Stimulated activated CD8-positive, alpha-beta memory T cell treated with anti-CD3 and anti-CD28 coated beads, Interleukin-15, amount 100 ng/mL, for 1 hour (primary cell): Measurements from ENCODE around the gene ADCY5.

ENCODE experiments used
- DNase-seq: peaks from one replicate; pipeline ENCODE4 v3.0.0-alpha.2; 2020; ENCODE audit warnings: low read depth

ADCY5 gene

GRCh38 chr3:123405936-123406510, 42.9 kb downstream of the ADCY5 start:
- no peak for DNase-seq

GRCh38 chr3:123405021-123405420, 43.9 kb downstream of the ADCY5 start:
- no peak for DNase-seq

GRCh38 chr3:123404391-123404790, 44.5 kb downstream of the ADCY5 start:
- DNase-seq: no peak

- no peak for DNase-seq
These were observed 46.9 kb downstream of the ADCY5 start for GRCh38 chr3:123401836-123402530.

- no peak for DNase-seq
These were observed 48.7 kb downstream of the ADCY5 start for GRCh38 chr3:123400169-123400568.

GRCh38 chr3:123399653-123400052, 49.2 kb downstream of the ADCY5 start:
- no peak for DNase-seq

GRCh38 chr3:123397921-123398785, 50.7 kb downstream of the ADCY5 start:
- no peak for DNase-seq

- no peak for DNase-seq
These were observed 51.8 kb downstream of the ADCY5 start for GRCh38 chr3:123397050-123397590.

- DNase-seq: no peak
These were observed 52.5 kb downstream of the ADCY5 start for GRCh38 chr3:123396171-123397049.

- DNase-seq: no peak
These were observed 53.7 kb downstream of the ADCY5 start for GRCh38 chr3:123395235-123395634.

GRCh38 chr3:123394391-123395020, 54.4 kb downstream of the ADCY5 start:
- DNase-seq: no peak

- DNase-seq: no peak
These were observed 55.8 kb downstream of the ADCY5 start for GRCh38 chr3:123392871-123393620.

GRCh38 chr3:123392368-123392767, 56.5 kb downstream of the ADCY5 start:
- no peak for DNase-seq

- no peak for DNase-seq
These were observed 57.9 kb downstream of the ADCY5 start for GRCh38 chr3:123390865-123391600.

- DNase-seq: no peak
These were observed 59.3 kb downstream of the ADCY5 start for GRCh38 chr3:123389628-123389918.

GRCh38 chr3:123388811-123389627, 59.9 kb downstream of the ADCY5 start:
- DNase-seq: no peak

GRCh38 chr3:123388042-123388441, 60.8 kb downstream of the ADCY5 start:
- no peak for DNase-seq

GRCh38 chr3:123387532-123387931, 61.4 kb downstream of the ADCY5 start:
- no peak for DNase-seq

- DNase-seq: no peak
These were observed 62.3 kb downstream of the ADCY5 start for GRCh38 chr3:123386477-123387040.
